Middle frontal gyrus (tissue), 1 donor: ENCODE results near the gene ARHGAP8.
"Not testable (repeated sequence)": the region's sequence is repeated elsewhere in the genome, so short reads cannot be mapped to it uniquely, and the experiment has no call there.

Experiments used
- DNase-seq: peaks from one replicate; pipeline ENCODE4 v3.0.0-alpha.2; 2015; ENCODE audit warnings: low spot score; ENCODE audit errors: extremely low spot score

Gene ARHGAP8

DNA sequence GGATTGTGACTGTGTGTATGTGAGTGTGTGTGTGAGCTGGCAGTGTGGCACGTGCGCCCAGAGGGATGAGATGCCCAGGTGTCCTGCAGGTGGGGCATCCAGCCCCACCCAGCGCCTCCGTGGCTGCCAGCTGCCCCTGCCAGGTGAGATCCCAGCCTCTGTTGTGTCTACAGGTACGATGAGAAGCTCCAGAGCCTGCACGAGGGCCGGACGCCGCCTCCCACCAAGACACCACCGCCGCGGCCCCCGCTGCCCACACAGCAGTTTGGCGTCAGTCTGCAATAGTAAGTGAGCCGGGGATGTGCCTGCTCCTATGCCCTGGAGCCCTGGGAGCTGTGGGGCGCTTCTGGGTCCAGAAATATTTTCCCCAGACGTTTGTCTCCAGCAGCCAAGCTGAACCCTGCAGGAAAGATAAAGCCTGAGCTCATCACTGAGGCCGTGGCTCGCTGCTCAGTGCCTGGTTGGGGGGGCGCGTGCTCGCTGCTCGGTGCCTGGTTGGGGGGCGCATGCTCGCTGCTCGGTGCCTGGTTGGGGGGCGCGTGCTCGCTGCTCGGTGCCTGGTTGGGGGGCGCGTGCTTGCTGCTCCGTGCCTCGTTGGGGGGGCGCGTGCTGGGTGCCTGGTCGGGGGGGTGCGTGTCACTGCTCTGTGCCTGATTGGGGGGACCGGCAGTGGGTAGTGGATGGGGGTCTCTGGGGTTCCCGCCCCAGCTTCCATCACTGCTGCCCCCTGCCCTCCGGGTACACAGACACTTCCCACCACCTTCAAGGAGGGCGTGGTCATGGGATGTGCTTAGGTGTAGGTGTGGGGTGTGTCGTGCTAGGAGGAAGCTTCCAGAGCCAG, 73.2 kb downstream of the ARHGAP8 start:
- DNase-seq, result no peak

DNA sequence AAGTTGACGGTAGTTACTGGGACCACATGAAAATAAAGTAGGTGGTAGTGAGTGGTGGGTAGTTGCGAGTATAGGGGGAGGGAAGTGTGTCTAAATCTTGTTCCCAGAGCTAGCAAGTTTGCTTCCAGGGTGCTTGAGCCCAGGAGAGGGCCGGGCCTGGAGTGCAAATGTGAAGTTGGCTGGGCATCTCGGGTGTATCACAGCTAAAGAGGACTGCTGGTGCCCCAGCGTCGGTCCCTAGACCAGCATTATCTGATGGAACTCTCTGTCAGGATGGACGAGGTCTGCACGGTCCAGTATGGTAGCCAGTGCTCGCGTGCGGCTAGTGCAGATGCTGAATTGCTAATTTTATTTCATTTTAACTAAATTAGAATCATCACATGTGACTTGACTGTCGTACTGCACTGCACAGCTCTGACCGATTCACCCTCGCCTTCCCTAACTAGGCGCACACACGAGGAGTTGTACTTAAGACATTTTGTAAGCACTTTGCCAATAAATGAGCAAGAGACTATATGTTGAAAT, 75.4 kb downstream of the ARHGAP8 start:
- DNase-seq, result no peak

DNA sequence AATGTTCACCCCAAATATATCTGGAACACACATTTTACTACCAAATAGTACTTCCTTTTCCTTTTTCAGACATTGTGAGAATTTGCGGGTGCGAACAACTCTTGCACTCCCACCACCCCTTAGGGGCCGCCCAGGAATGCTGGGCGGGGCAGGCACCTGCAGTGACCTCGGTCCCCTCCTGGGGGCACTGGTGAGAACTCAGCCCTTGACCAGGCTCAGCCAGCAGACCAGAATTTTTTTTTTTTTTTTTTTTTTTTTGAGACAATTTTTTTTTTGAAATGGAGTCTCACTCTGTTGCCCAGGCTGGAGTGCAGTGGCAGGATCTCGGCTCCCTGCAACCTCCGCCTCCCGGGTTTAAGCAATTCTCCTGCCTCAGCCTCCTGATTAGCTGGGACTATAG, 75.8 kb downstream of the ARHGAP8 start:
- DNase-seq, result no peak

DNA sequence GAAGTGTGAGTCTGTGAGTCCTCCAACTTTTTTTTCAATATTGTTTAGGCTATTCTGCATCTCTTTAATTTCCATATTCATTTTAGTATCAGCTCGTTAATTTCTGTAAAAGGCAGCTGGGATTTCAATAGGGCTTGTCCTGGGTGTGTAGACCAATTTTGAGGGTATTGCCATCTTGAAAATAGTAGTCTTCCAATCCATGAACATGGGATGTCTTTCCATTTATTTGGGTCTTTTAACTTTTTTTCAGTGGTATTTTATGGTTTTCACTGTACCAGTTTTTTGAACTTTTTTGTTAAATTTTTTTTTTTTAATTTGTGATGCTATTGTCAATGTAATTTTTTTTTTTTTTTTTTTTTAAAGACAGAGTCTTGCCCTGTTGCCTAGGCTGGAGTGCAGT, 79.5 kb downstream of the ARHGAP8 start:
- DNase-seq, result no peak

DNA sequence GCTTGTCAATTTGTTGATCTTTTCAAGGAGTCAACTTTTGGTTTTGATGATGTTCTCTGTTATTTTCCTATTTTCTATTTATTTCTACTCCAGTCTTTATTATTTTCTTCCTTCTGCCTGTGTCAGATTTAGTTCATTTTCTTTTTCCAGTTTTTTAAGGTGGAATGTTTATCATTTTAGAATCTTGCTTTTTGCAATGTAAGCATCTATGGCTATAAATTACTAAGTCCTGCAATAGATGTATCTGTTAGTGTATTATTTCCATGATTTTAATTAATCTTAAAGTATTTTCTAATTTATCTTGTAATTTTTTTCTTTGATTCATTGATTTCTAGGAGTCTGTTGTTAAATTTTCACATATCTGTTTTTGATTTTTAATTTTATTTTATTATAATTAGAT, 81.7 kb downstream of the ARHGAP8 start:
- DNase-seq, result no peak

DNA sequence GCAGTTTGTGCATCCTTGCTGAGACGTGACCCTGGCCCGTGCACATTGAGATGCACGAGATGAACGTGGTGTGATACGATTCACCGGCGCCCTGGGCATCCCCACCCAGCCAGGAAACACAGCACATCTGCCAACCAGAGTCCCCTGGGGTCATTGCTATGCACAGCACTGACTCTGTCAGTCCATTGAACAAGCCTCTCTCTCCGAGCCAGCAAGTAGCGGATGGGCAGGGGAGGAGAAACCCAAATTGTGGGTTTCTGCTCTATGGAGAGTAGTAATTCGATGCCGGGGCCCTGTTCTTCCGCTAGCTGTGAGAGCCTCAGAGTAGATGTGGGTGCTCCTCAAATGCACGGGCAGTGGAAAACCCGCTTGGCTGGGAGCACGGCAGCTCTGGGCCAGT, 85.1 kb downstream of the ARHGAP8 start:
- DNase-seq, result no peak

DNA sequence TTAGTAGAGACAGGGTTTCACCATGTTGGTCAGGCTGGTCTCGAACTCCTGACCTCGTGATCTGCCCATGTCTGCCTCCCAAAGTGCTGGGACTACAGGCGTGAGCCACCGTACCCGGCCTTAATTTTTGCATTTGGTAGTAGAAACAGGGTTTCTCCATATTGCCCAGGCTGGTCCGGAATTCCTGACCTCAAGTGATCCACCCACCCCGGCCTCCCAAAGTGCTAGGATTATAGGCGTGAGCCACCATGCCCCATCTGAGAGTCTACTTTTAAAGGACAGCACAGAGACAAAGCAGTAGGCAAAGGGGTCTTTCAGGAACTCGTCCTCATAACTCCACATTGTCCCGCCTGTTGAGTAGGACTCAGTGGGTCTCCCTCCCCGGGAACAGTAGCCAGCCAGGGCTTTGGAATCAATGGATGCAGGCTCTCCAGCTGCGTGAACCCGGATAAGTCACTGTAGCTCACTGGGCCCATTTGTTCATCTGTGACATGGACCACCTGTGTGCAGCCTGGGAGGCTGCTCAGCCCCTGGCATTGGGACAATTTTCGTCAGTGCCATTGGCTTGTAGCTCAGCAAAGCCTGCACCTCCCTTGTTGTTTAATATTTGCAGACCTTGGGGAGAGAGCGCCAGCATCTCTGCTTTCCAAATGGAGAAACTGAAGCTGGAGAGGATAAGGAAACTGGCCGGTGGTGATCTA, 86.1 kb downstream of the ARHGAP8 start:
- no peak for DNase-seq

DNA sequence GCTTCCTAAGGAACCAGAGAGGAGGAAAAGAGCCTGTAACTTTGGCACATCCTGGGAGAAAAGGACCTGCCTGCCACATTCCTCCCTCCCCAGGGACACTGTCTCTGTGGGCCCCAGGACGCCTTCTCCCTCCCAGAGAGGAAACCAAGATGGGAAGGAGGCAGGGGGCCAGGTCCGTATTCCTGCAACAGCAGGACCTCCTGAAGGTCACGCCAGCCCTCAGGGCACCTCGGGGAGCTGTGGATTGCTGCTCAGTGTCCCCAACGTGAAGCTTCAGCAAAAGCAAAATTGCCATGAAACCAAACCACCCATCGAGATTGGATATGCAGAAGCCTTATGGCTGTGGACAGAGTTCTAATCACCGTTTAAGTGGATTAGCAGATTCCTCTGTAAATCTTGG, 86.7 kb downstream of the ARHGAP8 start:
- DNase-seq, result no peak

DNA sequence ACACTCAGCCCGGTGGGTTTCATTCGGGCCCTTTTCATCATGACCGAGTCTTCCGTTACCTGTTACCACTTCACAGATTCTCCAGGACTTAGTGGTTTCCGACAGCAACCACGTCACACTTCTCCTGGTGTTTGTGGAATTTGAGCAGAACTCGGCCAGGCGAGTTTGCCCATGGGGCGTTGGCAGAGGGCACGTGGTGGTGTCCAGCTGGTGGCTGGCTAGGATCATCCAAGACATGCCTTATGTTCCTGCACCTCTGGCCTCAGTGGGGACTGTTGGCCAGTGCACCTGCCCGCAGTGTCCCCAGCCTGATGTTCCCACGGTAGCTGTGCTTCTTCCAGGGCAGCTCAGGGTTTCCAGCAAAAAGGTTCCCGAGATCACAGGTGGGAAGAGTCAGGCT, 87.3 kb downstream of the ARHGAP8 start:
- DNase-seq, result no peak

DNA sequence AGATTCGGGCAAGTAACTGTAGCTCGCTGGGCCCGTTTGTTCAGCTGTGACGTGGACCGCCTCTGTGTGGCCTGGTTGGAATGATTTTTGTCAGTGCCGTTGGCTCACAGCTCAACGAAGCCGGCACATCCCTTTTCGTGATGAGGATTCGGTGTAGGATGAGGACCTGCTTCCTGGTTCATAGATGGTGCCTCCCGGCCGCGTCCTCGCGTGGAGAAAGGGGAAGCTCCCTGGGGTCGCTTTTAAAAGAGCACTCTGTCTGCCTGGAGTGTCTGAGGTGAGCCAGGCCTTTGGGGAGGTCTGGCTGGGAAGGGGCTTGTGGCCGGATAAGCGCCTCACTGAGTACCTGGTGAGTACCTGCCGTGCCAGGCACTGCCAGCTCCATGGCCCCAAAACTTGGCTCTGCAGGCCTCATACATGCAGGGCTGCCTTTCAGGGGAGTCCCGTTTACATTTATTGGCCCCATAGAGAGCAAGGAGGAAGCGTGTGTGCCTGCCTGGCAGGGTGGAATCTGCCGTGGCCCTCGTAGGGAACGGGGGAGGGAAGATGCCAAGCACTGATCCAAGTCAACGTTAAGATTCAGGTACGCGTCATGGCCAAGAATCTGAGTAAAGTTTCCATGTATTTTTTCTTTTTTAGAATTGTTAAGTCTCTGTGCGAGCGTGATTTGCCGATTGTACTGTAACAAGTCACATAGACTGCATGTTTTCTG, 88.4 kb downstream of the ARHGAP8 start:
- no peak for DNase-seq

DNA sequence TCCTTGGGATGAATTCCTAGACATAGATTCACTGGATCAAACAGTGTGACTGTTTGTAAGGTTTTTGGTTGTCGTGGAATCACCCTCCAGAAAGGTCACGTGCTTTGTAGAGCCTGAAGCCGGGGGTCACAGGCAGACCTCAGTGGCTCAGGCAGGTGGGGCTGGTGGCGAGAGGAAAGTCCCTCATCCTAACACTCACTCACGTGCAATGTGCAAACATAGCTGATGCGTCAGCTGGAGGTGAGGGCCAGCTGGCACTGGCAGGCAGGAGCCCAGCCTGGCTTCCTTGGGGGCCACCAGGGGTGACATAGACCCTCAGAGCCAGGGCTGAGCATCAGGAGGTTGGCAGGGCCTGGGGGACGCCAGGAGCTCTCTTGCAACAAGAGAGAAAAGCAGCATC, 90.0 kb downstream of the ARHGAP8 start:
- DNase-seq, result no peak

DNA sequence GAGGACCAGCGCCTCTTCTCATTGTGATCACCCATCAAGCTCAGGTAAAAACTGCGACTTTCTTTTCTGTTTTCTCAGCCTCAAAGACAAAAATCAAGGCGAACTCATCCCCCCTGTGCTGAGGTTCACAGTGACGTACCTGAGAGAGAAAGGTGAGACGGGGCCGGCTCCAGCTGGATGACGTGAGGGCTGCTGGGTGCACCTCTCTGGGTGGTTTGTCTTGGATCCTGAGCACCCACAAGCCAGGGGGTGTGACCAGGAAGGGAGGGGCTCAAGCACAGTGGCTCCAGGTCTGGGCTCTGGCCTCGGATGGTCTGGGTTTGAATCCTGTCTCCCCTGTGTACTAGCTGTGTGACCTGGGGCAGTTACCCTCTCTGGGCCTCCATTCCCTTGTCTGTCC, 92.8 kb downstream of the ARHGAP8 start:
- no peak for DNase-seq

DNA sequence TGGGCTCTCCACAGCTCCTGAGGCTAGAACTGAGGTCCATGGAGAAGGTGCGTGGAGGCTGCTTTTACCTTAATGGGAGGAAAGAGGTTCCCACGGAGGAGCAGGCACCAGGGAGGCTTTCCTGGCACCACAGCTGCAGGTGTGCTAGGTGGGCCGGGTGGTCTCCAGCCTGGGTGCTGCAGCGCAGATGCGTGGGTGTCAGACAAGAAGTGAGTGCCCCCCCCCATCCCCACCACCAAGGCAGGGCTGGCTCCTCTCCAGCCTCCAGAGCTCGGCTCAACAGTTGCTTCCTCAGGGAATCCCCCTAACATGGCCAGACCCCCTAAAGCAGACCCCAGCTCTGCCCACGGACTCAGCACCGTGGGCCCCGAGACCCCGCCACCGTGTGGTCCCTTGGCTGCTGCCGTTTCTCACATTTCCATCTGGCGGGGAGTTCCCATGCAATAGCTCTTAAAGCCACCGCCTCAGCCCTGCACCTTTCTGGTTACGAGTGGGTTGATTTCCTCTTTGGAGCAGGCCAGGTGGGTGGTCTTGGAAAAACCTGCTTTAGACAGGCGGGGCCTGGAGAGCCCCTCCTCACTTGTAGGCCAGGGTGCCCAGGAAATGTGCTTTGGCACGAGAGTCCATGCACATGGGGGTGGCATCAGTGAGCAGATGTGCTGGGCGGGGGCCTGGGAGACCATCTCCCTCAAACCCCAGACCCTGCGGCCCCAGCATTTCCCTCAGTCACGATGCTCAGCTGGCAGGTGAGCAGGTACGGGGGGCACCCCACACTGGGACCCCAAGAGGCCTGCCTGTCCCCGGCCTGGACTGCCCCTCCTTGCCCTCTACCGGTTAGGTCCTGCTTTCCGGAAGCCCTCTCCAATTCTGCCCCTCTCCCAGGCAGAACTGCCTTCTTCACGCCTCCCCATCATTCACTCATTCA, 93.7 kb downstream of the ARHGAP8 start:
- DNase-seq, result no peak

DNA sequence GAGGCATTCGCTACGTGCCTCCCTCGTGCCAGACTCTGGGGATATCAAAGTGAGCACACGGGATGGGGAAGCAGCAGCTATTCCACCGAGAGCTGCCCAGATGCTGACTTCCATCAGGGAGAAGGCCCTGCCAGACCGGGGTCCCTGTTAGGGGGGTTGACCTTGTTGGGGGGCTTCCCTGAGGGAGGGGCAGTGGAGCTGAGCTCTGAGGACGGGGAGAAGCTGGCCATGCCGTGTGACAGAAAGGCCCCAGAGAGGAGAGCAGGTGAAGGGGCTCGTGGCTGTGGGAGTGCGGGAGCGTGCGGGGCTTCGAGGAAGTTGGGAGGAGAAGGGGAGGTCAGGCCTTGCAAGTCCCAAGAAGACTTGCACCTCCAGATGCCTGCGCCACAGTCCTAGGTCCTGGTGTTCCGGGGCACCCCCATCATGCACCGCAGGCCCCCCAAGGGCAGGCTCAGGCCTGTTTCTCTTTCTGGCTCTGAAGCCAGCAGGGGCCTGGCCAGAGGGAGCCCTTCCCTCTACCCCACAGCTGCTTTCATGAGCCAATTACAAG, 94.4 kb downstream of the ARHGAP8 start:
- DNase-seq, result no peak

DNA sequence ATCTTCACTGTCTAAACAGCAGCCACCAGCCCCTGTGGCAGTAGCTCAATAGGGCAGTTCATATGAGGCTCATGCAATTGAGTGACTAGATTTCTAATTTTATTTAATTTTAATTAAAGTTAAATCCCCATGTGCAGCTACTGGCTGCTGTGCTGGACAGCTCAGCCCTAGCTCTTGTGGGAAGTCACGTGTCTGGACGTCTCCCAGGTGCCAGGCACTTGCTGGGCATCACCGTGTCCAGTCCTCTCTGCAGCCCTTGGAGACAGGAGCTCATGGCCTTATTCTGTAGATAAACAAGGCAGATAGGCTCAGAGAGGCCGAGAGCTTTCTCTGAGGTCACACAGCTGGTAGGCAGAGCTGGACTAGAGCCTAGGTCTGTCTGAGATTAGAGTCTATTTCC, 95.0 kb downstream of the ARHGAP8 start:
- no peak for DNase-seq

DNA sequence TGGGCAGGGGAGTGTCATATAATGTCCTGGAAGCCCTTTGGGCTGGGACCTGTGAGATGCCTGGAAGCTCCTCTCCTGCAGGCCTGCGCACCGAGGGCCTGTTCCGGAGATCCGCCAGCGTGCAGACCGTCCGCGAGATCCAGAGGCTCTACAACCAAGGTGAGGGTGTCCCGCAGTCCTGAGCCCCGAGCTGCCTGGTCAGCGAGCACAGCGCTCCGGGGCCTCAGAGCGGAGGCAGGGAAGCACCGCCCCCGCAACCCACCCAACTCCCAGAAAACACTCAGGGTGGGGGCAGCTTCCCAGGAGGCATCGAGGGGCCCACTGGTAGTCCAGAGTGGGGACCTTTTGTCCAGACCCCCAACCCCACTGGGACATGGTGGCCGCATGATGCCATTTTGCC, 95.5 kb downstream of the ARHGAP8 start:
- no peak for DNase-seq

DNA sequence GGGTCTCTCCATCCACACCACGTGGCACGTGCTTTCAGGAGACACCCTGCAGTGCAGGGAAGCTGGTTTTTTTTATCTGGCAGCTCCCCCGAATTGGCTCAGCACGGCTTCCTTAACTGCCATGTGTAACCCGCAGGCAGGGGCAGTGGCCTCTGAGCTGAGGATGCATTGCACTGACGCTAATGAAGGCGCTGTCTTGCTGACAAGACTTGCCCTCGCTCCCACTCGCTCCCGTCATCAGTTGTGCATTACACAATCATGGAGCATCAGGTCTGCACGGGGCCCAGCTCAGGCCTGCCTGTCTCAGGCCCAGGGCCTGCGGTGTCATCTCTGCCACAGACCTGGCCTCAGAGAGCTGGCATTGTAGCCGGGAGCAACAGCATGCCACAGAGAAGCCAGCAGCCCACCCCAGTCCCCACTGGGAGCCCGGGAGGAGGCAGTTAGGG, 95.9 kb downstream of the ARHGAP8 start:
- DNase-seq, result no peak

DNA sequence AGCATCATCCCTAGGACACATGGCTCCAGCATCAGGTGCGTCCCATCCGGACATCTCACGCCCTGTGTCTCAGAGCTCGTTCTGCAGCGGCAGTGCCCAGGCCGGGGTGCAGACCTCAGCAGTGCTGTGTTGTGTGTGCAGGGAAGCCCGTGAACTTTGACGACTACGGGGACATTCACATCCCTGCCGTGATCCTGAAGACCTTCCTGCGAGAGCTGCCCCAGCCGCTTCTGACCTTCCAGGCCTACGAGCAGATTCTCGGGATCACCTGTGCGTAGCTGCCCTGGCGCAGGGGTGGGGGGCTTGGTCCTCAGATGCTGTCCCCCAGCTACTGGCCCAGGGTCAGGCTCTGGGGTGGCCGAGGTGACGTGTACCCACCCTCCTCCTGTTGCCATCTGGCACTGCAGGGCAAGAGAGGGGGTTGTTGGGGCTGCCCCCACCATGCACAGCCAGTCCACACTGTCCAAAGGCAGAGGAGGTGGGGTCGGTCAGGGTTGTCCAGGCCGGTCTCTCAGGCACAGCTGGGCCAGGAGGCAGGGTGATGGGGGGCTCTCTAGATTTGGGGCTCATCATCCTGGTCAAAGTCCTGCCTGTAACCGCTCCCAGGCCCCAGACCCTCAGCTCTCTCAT, 96.5 kb downstream of the ARHGAP8 start:
- DNase-seq, result no peak

DNA sequence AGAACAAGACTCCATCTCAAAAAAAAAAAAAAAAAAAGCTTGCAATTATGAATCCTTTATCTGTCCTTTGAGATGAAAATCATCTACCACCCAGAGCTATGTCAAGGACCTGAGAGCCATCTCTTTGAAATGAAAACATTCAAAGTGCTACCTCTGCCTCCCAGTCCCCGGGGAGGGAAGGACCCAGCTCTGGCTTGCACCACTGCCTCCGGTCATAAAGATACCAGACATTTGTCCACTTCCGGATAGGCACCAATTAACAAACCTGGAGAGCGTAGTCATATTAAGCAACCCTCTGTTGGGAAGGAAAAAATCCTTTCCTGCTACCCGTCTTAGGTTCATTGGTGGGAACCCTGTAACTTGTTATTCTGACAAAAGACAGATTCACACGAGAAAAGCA, 98.6 kb downstream of the ARHGAP8 start:
- DNase-seq, result no peak

DNA sequence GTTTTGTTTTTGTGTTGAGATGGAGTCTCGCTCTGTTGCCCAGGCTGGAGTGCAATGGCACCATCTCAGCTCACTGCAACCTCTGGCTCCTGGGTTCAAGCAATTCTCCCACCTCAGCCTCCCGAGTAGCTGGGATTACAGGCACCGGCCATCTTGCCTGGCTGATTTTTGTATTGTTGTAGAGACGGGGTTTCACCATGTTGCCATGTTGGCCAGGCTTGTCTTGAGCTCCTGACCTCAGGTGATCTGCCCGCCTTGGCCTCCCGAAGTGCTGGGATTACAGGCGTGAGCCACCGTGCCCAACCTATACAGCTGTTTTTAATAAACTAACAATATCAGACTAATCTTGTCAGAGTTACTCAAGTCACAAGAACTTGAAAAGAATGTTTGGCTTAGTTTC, 102.3 kb downstream of the ARHGAP8 start:
- not testable (repeated sequence) for DNase-seq
